Measurements from ENCODE around the gene PHF2.

Gene PHF2

DNA sequence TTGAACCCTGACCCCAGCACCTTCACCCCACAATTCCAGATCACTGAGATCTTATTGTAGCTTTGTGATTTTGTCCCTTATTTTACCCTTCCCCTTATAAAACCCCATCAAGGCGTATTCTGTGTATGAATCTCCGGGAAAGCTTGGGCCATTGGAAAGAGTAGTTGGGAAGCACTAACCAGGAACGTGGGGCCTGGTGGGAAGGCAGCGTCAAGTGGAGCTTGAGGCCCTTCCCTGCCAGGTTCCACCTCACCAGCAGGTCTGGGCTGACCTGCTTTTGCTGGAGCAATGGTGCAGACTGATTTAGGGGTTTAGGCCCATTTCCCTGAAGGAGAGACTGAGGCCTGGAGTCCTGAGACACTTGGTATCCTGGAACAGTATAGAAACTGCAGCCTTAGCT lies 9.3 kb downstream of the PHF2 start:
- TF ChIP-seq POLR2A (IDR thresholded peaks at IDR 0.05; ENCODE audit: low read length), result no peak
- no peak for TF ChIP-seq GATA1 (IDR thresholded peaks at IDR 0.05; ENCODE audit: low read depth, low read length)
- DNase-seq, result no peak

- no peak for TF ChIP-seq POLR2A (IDR thresholded peaks at IDR 0.05; ENCODE audit: low read length)
- no peak for TF ChIP-seq GATA1 (IDR thresholded peaks at IDR 0.05; ENCODE audit: low read depth, low read length)
- no peak for DNase-seq
Measured at GRCh38 chr9:93586290-93587057, 10.1 kb downstream of the PHF2 start.

DNA sequence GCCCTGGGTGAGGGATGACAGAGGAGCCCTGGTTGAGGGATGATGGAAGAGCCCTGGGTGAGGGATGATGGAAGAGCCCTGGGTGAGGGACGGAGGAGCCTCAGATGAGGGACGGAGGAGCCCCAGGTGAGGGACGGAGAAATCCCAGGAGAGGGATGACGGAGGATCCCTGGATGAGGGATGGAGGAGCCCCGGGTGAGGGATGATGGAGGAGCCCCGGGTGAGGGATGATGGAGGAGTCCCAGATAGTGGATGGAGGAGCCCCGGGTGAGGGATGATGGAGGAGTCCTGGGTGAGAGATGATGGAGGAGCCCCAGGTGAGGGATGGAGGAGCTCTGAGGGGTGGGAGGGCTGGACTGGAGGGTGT lies 10.9 kb downstream of the PHF2 start:
- TF ChIP-seq GATA1 (IDR thresholded peaks at IDR 0.05; ENCODE audit: low read depth, low read length) (no peak), POLR2A (IDR thresholded peaks at IDR 0.05; ENCODE audit: low read length) (no peak)
- no peak for DNase-seq

- DNase-seq, result no peak
- no peak for TF ChIP-seq POLR2A (IDR thresholded peaks at IDR 0.05; ENCODE audit: low read length)
- no peak for TF ChIP-seq GATA1 (IDR thresholded peaks at IDR 0.05; ENCODE audit: low read depth, low read length)
Measured at GRCh38 chr9:93587651-93588347, 11.4 kb downstream of the PHF2 start.

DNA sequence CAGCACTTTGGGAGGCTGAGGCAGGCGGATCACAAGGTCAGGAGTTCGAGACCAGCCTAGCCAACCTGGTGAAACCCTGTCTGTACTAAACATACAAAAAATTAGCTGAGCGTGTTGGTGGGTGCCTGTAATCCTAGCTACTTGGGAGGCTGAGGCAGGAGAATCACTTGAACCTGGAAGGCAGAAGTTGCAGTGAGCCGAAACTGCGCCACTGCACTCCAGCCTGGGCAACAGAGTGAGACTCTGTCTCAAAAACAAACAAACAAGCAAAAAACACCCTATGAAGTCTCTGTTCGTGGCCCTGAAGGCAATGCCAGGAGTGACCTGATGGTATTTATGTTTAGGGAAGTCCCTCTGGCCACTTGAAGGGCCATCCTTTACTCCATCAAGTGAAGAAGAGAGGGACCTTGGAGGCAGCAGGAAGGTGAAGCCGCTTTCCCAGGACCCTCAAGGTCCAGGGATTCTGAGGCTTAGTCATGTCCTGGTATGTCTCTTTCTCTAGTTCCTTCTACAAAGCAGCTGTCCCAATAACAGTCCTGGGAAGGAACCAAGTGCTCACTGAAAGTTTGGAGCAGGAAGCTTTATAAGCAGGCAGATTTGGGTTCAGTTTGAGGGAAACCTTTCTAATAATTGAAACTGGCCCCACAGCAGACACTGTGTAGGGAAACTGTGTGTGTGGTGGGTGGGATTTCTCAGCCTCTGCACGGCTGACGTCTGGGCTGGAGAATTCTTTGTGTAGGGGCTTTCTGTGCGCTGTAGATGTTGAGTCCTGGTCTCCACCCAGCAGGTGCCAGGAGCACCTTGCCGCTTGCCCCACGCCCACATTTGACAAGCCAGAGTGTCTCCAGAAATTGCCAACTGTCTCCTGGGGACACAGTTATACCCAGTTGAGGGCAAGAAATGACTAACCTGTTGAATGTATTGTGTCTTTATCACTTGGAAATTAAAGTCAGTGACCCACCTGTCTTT lies 12.5 kb downstream of the PHF2 start:
- no peak for DNase-seq

DNA sequence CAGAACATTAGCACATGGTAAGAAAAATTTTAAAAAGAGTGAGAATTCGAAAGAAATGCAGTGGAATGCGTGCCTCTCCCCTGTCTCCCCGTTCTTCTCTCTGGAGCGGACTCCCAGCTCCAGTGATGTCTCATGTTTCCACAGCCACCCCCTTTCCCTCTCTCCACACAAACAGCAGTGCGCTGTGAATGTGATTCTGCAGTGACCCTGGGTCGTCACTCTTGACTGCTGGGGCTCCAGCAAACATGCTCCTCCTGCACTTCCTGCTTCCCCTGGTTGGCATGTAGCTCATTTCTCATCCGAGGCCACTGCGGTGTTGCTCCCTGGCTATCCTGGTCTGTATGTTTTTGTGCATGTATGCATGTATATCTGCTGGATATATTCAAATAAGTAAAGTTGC lies 13.3 kb downstream of the PHF2 start:
- TF ChIP-seq POLR2A (IDR thresholded peaks at IDR 0.05; ENCODE audit: low read length) (no peak), GATA1 (IDR thresholded peaks at IDR 0.05; ENCODE audit: low read depth, low read length) (no peak)
- no peak for DNase-seq

More for the DNA sequence above, 12.5 kb downstream of the PHF2 start:
- TF ChIP-seq POLR2A (IDR thresholded peaks at IDR 0.05; ENCODE audit: low read length), result no peak
- no peak for TF ChIP-seq GATA1 (IDR thresholded peaks at IDR 0.05; ENCODE audit: low read depth, low read length)

DNA sequence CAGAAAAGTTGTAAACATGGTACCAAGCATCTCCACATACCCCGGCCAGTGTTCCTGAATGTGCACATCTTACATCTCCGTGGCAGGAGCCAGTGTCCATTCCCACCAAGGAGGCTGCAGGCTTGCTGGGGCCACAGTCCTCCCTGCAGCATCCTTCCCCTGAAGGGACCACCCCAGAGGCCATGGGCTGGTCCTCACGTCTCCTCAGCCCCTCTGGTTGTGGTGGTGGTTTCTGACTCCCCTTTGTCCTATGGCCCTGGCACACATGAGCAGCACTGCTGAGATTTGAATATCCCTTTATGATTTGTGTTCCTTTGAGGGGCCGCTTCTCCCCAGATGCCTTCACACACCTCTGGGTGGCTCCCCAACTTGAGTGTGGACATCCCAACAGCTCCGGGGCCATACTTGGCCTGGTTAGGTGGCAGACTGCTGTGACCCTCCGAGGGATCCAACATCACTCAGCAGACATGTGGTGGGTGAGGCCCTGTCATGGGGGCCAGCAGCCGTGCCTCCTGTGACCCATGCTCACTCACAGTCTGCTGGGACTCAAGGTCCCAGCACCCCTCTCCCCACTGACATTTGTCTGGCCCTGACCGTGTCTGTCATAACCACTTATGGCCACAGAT lies 14.3 kb downstream of the PHF2 start:
- TF ChIP-seq GATA1 (IDR thresholded peaks at IDR 0.05; ENCODE audit: low read depth, low read length), result no peak
- TF ChIP-seq POLR2A (IDR thresholded peaks at IDR 0.05; ENCODE audit: low read length), result no peak
- DNase-seq, result no peak

- no peak for TF ChIP-seq POLR2A (IDR thresholded peaks at IDR 0.05; ENCODE audit: low read length)
- TF ChIP-seq GATA1 (IDR thresholded peaks at IDR 0.05; ENCODE audit: low read depth, low read length), result no peak
- DNase-seq, result no peak
Measured at GRCh38 chr9:93591301-93592007, 15.1 kb downstream of the PHF2 start.

DNA sequence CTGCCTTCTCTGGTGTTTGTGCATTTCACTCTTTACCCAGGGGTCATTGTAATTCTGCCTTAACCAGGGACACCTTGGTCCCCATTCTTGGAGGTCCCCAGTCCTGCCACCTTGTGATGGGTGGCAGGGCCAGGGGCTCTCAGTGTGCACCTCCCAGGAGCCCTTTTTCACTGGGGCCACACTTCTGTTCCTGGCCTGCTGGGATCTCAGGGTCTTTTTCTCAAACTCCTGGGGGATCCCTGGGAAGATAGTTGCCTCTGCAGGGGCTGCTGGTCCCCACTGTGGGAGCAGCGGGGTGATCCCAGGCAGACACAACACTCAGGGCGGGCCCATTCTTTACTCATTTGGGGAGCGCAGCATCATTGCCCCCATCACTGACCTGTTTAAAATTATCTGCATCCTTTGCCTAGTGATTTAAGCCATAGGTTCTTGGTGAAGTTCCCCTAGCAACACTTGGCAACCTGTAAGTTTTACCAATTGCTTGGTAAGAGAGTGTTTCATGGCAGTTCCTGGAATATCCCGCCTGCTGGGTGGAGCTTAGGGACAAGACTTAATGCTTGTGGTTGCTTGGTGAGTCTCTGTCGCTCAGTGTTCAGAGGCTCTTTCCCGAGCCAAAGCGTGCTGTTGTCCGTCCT lies 15.7 kb downstream of the PHF2 start:
- DNase-seq, result no peak
- TF ChIP-seq GATA1 (IDR thresholded peaks at IDR 0.05; ENCODE audit: low read depth, low read length), result no peak
- no peak for TF ChIP-seq POLR2A (IDR thresholded peaks at IDR 0.05; ENCODE audit: low read length)

GRCh38 chr9:93592643-93593021 lies 16.2 kb downstream of the PHF2 start:
- TF ChIP-seq GATA1 (IDR thresholded peaks at IDR 0.05; ENCODE audit: low read depth, low read length), result no peak
- TF ChIP-seq POLR2A (IDR thresholded peaks at IDR 0.05; ENCODE audit: low read length), result no peak
- DNase-seq, result peak; percentile 25

DNA sequence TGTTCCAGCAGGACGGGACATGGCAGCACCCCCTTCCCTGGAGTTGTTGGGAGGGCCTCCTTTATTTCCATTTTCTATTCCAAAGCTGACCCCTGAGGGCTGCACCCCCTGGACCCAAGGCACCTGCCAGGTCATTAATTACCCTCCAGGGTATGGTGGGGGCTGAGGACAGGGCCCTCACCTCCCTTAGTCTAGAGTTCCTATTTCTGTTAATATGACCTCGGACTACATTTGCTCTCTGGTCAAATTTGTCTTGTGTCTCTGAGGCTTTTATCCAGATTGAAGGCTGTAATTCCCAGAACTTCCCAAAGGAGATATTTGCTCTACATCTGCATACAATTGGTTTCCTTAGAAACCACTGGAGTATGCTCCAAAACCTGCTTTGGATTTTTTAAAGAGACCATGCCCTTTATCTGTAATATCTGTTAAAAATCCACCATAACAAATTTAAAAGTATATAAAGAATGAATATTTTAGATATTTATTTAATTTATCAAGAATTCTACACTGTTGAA lies 16.8 kb downstream of the PHF2 start:
- TF ChIP-seq GATA1 (IDR thresholded peaks at IDR 0.05; ENCODE audit: low read depth, low read length) (no peak), POLR2A (IDR thresholded peaks at IDR 0.05; ENCODE audit: low read length) (no peak)
- DNase-seq, result no peak

- no peak for TF ChIP-seq POLR2A (IDR thresholded peaks at IDR 0.05; ENCODE audit: low read length)
- TF ChIP-seq GATA1 (IDR thresholded peaks at IDR 0.05; ENCODE audit: low read depth, low read length), result no peak
Measured at GRCh38 chr9:93594041-93594756, 17.8 kb downstream of the PHF2 start.

More at GRCh38 chr9:93594041-93594756, 17.8 kb downstream of the PHF2 start:
- DNase-seq, result peak; percentile 33
